MCF 10A (cell line): ENCODE data around the gene MYOZ3. TPM values are rescaled to one million over a fixed set of nuclear protein-coding genes. Genes with fewer than 3 reads are reported as not detected.

Source experiments
- BruUV-seq: library from RNA; stranded (reverse); fragments of 400-500 nt; replicated peaks from 2 replicates; lab custom pipeline; 2021; lab: Mats Ljungman, UMichigan
- CTCF ChIA-PET: fragments of 300-600 bp; sonication (Branson Sonifier 250); formaldehyde crosslinking; extraction: SDS; loops from one replicate; lab custom pipeline; 2021; ENCODE audit warnings: antibody characterized with exemption, inconsistent platforms; lab: Yijun Ruan, JAX
- POLR2A ChIA-PET: fragments of 300-600, 350-650 bp; sonication (Branson Sonifier 250); formaldehyde crosslinking; extraction: SDS; loops from one replicate; lab custom pipeline; 2020; ENCODE audit warnings: antibody characterized with exemption, inconsistent platforms; lab: Yijun Ruan, JAX
- DNase-seq: peaks from one replicate; pipeline ENCODE4 v3.0.0-alpha.2; 2018; ENCODE audit not compliant: unreplicated experiment
- H3K27ac Mint-ChIP-seq: one replicate; pipeline ENCODE4 v1.8.0; 2022; ENCODE audit warnings: mild to moderate bottlenecking, low read depth, mixed read lengths; ENCODE audit not compliant: unreplicated experiment
- H3K27me3 Mint-ChIP-seq: one replicate; pipeline ENCODE4 v1.8.0; 2022; ENCODE audit warnings: mixed read lengths; ENCODE audit not compliant: insufficient read depth, unreplicated experiment
- H3K36me3 Mint-ChIP-seq: one replicate; pipeline ENCODE4 v1.8.0; 2022; ENCODE audit warnings: mild to moderate bottlenecking, moderate library complexity, mixed read lengths; ENCODE audit not compliant: insufficient read depth, unreplicated experiment
- H3K4me1 Mint-ChIP-seq: one replicate; pipeline ENCODE4 v1.8.0; 2022; ENCODE audit warnings: mixed read lengths; ENCODE audit not compliant: insufficient read depth, unreplicated experiment
- H3K4me3 Mint-ChIP-seq: one replicate; pipeline ENCODE4 v1.8.0; 2022; ENCODE audit warnings: mild to moderate bottlenecking, moderate library complexity, mixed read lengths; ENCODE audit not compliant: unreplicated experiment
- H3K9me3 Mint-ChIP-seq: one replicate; pipeline ENCODE4 v1.8.0; 2022; ENCODE audit warnings: mixed read lengths; ENCODE audit not compliant: unreplicated experiment
- CTCF ChIP-seq: fragments of 200-600 bp; IDR thresholded peaks from one replicate; pipeline ENCODE4 v1.8.0; 2022; ENCODE audit warnings: antibody characterized with exemption, mild to moderate bottlenecking; ENCODE audit not compliant: unreplicated experiment
- intact Hi-C: fragments of 100-400 bp; cut with micrococcal nuclease; formaldehyde crosslinking; loops from 2 replicates; pipeline ENCODE4 v1.14.1; 2022
- total RNA-seq: library from RNA; stranded (reverse); gene quantifications from 2 replicates; pipeline ENCODE4 v1.2.3, GENCODE V29; 2022

Gene MYOZ3
- total RNA-seq, 1 experiment from 2014 or later = not detected

- Mint-ChIP-seq H3K4me3 (no peak overlapping the region), H3K27ac (no peak overlapping the region), H3K36me3 (no peaks in the 10 kb centered on the region), H3K27me3 (no peaks in the 10 kb centered on the region), H3K4me1 (peaks cover 41% of the 10 kb centered on the region), H3K9me3 (no peaks in the 10 kb centered on the region)
- BruUV-seq = no TSS peak
- DNase-seq = no peak
- intact Hi-C loops = no loop called here
- ChIA-PET CTCF (interaction anchor here (1.4 kb wide), 1 partner anchor 23 kb away, joined by 4 read pairs; no protein-coding TSS in a partner anchor), POLR2A (no interaction called here)
- TF ChIP-seq CTCF = no peak
Observed at GRCh38 chr5:150619359-150620230, 41.5 kb upstream of the MYOZ3 start.

- TF ChIP-seq CTCF = no peak
- intact Hi-C loops = no loop called here
- no peak overlapping the region for H3K27ac Mint-ChIP-seq
- H3K9me3 Mint-ChIP-seq = no peaks in the 10 kb centered on the region
- no peak overlapping the region for H3K4me3 Mint-ChIP-seq
- ChIA-PET CTCF (interaction anchor here (1.2 to 1.8 kb wide), 4 partner anchors 9 to 79 kb away, joined by 4 to 5 read pairs (median 5); partner anchors contain the start of gene RBM22), POLR2A (no interaction called here)
- no peaks in the 10 kb centered on the region for H3K27me3 Mint-ChIP-seq
- BruUV-seq = no TSS peak
- H3K4me1 Mint-ChIP-seq = peaks cover 27% of the 10 kb centered on the region
- no peaks in the 10 kb centered on the region for H3K36me3 Mint-ChIP-seq
- no peak for DNase-seq
Observed at GRCh38 chr5:150621301-150621700, 39.8 kb upstream of the MYOZ3 start.

GRCh38 chr5:150622157-150622556 is 38.9 kb upstream of the MYOZ3 start:
- intact Hi-C loops = no loop called here
- TF ChIP-seq CTCF = no peak
- Mint-ChIP-seq H3K27me3 (no peaks in the 10 kb centered on the region), H3K9me3 (no peaks in the 10 kb centered on the region), H3K4me3 (no peak overlapping the region), H3K27ac (no peak overlapping the region), H3K36me3 (no peaks in the 10 kb centered on the region), H3K4me1 (peaks cover 19% of the 10 kb centered on the region)
- DNase-seq = no peak
- no TSS peak for BruUV-seq
- CTCF ChIA-PET = interaction anchor here (1.1 to 1.8 kb wide), 3 partner anchors 10 to 78 kb away, joined by 3 to 5 read pairs (median 4); partner anchors contain the start of gene RBM22
- POLR2A ChIA-PET = interaction anchor here (1.1 kb wide), 2 partner anchors 16 to 19 kb away, joined by 3 read pairs; no protein-coding TSS in a partner anchor

- no peaks in the 10 kb centered on the region for H3K27me3 Mint-ChIP-seq
- H3K4me3 Mint-ChIP-seq = no peak overlapping the region
- no TSS peak for BruUV-seq
- H3K4me1 Mint-ChIP-seq = peaks cover 15% of the 10 kb centered on the region
- ChIA-PET POLR2A (interaction anchor here (0.6 to 1.1 kb wide), 3 partner anchors 14 to 133 kb away, joined by 3 to 4 read pairs (median 3); no protein-coding TSS in a partner anchor), CTCF (interaction anchor here (1.1 kb wide), 1 partner anchor 31 kb away, joined by 3 read pairs; no protein-coding TSS in a partner anchor)
- no peaks in the 10 kb centered on the region for H3K9me3 Mint-ChIP-seq
- H3K27ac Mint-ChIP-seq = no peak overlapping the region
- H3K36me3 Mint-ChIP-seq = no peaks in the 10 kb centered on the region
- intact Hi-C loops = no loop called here
- TF ChIP-seq CTCF = no peak
- DNase-seq = no peak
Observed at GRCh38 chr5:150623152-150623877, 37.7 kb upstream of the MYOZ3 start.
